GM12874 (cell line): Measurements from ENCODE around the gene PLEKHA5.

ENCODE experiments used
- CTCF ChIP-seq: IDR thresholded peaks from 2 replicates; pipeline ENCODE4 v1.5.1; 2011; ENCODE audit warnings: low read depth, mild to moderate bottlenecking, control low read depth, low read length, moderate library complexity; ENCODE audit not compliant: insufficient read depth

The PLEKHA5 gene

DNA sequence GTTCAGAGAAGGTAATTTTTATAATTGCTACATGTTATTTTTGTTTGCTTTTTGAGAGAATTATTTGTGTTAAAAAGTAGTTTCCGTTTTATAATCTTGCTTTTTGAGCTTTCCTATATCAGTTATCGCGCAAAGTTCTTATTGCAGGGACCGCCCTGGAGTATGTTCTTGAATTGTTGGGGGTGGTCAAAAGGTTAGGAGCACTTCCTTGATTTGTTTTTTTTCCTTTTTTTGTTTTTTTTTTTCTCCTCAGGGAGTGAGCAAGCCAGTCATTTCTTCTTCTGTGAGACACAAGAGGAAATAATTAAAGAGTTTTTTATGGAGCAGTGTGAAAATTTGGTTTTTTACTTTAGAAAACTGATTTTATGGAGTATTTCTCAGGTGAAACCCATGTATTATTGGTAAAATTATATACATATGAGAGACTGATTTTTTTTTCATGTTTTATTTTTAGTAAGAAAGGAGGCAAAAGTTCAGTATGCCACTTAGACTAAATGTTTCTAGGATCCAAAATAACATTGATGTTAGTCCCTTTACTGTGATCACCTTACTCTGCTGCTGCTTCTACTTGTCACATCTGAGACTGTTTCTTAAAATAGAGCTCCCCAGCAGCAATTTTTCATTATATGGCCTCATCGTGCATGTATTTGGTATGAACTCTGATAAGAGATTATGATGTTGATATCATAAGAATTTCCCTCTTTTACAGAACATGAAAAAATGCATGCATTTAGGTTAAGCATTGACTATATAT, 26.6 kb downstream of the PLEKHA5 start:
- TF ChIP-seq CTCF = no peak

DNA sequence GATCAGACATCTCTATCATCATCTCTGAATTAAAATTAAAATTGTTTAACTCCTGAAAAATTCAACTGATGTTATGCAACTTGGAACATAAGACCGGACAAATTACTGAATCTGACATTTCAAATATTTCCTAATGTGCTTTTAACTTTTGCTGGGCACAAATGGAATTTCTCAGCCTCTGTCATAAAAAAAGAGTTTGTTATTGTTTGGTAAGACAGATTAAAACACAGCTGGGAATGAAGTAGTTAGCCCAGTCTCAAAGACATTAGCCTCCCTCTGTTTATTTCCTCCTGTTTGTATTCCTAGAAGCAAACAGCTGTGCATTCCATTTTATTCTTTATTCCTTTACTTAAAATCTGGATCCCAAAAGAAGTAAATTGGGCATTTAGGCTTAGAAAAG, 29.4 kb downstream of the PLEKHA5 start:
- no peak for TF ChIP-seq CTCF

GRCh38 chr12:19161216-19161615, 31.7 kb downstream of the PLEKHA5 start:
- no peak for TF ChIP-seq CTCF

DNA sequence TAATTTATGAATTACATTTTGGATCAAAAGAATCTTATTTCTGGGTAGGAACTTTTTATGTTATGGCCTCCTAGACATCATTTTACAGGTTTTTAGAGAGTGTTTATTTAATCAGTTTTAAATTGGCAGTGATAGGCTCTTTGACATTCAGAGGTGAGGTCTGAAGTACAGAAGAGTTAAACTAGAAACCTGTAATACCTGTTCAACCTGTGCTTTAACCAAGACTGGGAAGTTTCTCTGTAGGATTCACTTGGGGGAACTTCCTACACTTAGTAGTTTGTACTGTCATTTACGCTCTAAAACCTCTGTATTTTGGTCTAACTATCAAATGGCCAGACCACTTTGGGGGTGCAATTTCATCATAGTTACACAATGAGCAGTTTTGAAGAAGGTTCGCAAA, 35.9 kb downstream of the PLEKHA5 start:
- TF ChIP-seq CTCF = no peak

GRCh38 chr12:19166387-19166786, 36.9 kb downstream of the PLEKHA5 start:
- TF ChIP-seq CTCF = no peak

- no peak for TF ChIP-seq CTCF
Measured at GRCh38 chr12:19166956-19167355, 37.4 kb downstream of the PLEKHA5 start.

- no peak for TF ChIP-seq CTCF
Measured at GRCh38 chr12:19167708-19168107, 38.2 kb downstream of the PLEKHA5 start.
